Activated CD4-positive, alpha-beta T cell treated with anti-CD3 and anti-CD28 coated beads, Interleukin-2, Interleukin-6, amounts not matched to agents 100 ng/mL and 50 ng/mL, durations not matched to agents 16 hours and 8 hours (primary cell): Measurements from ENCODE around the gene SFRP4.

Experiments
- DNase-seq: peaks from one replicate; pipeline ENCODE4 v3.0.0-alpha.2; 2020

SFRP4 gene

DNA sequence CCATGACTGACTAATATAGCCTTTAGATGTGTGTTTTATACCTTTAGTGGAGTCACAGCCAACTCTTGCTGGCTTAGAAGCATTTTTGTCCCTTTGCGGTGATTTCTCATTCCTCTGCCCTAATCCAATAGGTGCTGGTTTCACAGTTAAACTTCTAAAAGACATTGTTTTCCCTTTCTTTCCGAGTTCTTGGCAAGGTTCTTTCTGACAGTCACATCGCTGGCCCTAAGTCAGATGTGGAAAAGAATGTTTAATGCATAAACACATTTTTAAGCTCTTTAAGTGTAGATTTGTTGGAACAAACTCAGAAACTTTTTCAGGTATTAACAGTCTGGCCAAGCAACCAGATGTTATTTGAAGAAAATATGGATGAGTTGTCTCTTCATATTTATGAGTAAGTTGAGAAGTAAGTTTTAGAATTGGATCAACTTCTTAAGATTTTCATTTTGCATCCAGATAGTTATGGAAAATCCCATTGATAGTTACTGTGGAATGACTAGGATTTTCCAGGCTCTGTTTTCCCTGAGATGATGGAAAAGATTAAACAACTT, 7.9 kb upstream of the SFRP4 start:
- no peak for DNase-seq

DNA sequence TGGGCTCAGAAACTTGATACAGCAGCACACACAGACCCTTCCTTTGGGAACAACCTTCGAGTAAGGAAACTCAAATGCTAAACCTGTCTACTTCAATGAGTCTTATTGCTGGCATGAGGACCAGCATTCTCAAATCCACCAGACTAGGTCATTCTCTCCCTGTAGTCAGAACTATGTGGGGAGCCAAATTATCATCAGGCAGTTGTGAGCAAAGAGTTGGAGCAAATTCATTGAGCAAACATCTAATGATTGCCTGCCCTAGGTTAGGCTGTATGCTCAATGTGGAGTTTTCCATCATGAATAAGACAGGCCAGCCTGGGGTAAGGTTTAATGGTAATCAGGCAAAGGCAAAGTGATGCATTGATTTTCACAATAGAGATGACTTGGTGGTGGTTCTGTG, 7.4 kb upstream of the SFRP4 start:
- DNase-seq: no peak

DNA sequence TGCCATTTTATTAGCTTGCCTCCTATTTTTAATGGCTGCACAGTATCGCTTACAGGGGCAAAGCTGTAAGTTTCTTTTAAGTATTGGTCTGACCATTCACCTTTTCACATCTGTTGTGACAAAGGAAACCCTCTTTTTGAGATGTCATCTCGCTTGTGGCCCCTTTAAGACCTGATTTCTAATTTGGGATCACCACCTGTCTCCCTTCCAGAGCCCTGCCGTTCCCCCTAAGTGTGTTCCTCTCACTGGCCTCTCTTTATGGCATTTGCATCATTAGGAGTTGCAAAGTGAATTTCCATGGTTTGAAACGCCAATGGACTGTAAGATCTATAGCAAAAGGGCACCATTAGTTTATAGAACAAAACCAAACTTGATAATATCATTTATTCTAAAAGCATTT, 5.3 kb upstream of the SFRP4 start:
- DNase-seq: no peak

DNA sequence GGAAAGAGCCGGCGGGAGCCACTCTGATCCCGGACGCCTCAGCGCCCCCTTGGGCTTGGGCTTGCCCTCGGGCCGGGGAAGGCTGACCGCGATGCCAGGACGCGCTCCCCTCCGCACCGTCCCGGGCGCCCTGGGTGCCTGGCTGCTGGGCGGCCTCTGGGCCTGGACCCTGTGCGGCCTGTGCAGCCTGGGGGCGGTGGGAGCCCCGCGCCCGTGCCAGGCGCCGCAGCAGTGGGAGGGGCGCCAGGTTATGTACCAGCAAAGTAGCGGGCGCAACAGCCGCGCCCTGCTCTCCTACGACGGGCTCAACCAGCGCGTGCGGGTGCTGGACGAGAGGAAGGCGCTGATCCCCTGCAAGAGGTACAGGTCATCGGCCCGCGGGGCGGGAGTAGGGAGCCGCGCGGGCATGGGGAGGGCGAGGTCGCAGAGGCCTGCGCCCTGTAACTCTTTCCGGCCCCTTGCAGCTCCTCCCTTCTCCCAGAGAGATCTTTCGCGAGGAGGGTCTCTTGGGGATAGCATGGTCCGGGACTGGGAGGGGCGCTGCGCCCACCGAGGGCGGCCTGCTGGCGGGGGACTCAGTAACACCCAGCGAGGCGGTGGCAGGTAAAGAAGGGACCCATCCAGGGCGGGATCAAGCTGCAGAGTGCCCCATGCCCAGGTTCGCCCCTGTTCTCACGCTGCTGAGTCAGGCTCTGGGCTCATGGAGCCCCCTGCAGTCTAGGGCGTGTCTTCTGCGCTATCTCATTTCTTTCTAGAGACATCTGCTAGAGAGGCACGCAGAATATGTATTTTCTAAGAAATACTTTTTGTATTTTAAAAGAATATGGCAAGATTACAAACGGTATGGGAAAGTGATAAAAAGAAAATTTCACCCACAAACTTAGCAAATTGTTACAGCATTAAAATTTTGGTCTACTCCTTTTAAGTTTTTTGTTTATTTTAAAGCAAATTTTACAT, 4.5 kb upstream of the SFRP4 start:
- peak; percentile 27 for DNase-seq

DNA sequence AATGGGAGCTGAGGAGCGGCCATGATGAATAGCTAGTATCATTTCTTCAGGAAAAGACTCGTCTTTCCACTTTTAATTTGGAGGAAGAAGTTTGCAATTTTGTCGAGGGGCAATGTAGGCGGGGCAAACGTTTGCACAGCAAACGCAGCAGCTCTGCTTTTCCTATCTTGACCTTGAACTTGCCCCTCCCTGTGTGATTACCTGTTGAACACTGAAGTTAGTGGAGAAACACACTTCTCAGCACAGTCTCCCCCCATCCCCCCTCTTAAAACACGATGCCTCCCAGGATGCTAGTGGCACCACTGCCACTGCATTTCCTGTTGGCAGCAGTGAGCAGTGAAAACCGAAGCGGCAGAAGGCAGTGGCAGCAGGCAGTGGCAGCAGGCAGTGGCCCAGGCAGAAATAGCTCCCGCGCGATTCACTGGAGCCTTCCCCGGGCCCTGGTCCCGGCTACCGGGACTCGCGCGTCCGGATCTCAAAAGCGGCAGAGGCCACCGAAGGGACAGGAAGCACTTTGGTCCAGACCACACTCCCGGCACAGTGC, 3.8 kb upstream of the SFRP4 start, which contains the start of gene EPDR1:
EPDR1 (plus strand) TSS at position 336 of the 544 bp plus-strand sequence. CDS start 300 bp downstream, outside the sequence.
- peak; percentile 69 for DNase-seq

DNA sequence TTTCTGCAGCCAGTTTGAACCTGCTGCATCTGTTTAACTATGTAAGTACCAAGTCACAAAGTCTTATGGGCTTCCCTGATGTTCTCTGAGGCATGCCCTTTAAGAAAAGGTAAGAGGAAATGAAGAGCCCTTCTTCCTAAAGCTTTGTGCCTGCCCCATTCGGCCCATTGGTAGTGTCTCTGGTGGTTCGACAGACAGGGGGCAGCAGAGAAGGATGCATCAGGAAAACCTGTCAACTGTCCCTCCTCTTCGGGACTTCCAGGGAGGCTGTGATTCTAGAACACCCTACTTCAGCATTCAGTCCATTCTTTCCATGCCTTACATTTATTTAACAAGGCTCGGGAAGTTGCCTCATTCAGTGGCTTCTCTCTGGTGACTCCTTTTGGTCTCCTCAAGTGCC, 1.9 kb upstream of the SFRP4 start:
- DNase-seq: no peak

DNA sequence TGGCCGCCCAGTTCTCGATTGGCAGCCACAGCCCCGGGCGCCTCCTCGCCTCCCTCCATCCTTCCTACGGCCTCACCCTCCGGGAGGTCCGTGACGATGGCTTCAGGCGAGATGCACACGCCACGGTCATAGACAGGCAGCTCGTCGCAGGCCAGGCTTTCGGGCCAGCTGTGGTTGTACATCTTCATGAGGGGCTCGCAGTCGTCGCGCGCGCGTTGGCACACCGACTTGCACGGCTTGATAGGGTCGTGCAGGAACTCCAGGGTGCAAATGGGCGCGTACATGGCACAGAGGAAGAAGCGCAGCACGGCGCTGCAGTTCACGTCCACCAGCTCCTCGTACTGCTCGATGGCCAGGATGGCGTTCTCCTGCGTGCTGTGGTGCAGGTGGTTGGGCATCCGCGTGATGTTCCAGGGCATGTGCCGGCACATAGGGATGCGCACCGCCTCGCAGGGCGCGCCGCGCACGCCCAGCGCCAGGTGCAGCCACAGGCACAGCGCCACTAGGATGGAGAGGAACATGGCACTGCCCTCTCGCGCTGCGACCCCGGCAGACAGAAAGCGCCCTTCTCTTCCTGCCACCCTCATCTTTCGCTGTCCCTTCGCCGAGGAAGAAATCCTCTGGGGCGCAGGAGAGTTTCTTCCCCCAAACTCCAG, 472 bp downstream of the SFRP4 start:
- no peak for DNase-seq

DNA sequence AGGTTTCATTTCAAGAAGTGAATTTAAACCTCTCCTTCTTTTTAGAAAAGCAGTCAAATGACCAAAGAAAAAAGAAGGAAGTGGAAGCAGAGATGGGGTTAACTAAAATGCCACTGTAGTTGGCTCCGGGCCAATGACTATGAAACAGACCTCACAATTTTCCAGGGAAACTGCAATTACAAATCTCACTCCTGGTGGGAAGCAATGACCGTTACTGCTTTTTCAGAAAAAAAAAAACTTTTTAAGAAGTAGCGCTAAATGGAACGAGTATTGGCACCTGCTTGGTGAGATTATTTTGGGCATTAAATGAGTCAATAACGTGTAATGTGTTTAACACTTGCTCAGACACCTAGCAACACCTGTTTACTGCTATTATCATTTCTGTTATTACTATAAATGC, 1.2 kb downstream of the SFRP4 start:
- DNase-seq: no peak

DNA sequence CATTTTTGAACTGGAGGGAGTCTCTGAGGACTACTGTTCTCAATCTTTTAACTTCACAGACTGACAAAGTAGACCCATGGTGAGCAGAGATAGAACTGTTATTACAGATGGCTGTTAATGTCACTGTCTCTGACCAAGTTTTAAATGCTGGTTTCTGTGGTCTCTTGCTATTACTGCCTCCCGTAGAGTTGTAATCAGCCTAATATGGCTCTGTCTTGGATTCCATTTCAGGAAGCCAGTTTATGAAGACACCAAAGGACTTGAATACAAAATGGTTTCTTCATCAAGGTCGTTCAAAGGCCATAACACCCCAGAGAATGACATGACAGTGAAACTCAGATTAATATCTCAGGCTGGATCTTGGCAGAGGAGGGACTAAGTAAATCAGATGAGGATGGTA, 3.9 kb downstream of the SFRP4 start:
- no peak for DNase-seq

DNA sequence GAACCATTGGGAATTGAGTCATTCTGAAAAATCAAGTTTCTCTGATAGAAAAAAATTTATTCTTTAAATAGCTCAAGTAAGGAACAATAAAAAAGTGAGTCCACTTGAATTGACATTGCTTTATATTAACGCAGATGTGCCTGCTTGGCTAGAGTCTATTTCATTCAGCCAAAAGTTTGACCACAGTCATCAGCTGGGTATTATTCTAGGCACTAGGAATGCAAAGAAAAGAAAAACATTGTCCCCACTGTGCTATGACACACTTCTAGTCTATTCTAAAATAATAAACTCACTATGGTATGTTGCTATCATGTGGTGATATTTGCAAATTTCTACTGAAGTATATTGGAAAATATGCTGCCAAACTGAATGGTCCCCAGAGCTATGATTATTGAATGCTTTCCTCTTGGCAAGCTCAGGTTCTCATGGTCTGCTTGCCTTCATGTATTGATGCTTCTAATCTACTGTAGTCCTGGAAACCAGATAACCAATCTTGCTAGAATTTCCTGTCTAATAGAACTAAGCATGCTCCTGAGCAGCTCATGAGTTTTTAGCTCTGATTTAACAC, 8.3 kb downstream of the SFRP4 start:
- no peak for DNase-seq

DNA sequence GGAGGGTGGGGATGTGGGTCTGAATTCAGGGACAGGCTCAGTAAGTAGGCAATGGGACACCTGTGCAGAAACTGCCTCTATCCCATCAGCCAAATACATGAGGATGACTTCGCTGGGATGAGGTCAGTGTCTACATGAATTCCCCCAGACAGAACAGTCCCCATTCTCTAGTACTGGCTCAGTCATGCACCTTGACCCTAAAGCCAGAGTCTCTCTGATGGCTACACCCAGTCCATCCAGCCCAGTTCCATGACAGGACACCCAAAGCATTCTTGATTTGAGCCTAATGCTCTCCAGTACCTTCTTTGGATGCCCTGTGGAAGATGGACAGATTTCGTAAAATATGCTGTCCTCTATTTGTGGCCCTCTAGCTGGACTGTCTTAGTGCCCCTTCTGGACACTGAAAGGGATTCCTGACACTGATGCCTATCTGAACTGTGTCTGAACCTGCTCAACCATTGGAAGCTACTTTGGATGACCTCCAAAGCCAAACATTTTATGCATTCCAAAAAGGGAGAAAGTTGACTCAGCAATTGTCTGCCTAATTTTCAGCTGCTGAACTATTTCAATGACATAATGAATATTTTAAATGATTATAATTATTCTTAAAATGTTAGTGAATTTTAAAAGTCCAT, 14.6 kb downstream of the SFRP4 start:
- no peak for DNase-seq

DNA sequence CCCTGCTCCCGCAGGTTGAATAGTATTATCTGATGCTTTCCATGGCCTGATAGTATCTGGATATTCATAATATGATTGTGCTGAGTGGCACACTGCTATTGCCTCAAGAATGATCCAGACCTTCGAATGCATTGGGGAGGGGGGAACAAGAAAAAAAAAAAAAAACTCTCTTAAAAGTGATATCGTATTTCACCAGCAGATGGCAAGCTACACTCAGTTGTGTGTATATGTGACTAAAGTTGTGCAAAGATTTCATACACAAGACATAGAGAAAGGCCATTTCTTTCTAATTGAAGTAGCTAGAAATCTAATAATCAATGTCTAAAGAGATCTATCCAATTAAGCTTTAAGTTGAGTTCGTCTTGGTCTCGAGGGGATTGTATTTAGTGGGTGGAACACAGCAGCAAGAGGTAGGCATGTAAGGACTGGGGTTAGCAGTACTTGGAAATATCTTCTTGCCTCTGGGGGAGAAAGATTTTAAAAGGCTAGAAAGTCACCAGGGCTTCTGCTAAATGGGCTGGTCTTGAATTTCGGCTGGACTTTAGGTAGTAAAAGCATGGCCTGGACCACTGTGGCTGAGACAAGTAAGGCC, 15.3 kb downstream of the SFRP4 start:
- peak; percentile 9 for DNase-seq

DNA sequence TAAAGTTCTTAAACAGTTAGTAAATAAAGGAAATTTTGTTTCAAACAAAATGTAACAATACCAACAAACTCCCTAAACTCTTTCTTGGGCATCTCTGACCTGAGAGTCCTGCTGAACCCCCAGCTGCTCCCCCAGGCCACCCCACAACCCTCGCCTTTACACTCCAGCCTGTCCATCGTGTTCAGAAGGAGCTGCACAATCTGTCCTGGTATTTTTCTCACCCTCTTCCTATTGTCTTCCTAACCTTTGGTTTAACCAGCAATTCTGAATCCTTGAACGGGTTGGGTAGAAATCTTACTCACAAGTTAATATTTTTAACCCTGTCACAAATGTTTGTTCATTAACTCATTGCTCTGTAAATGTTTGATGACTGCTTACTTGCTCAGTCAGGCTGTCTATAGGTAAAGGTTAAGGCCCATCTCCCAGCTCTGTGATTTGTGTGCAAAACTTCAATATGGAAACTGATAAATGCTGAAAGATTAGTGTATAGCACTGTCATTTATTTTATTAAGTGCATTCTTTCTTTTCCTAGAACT, 16.8 kb downstream of the SFRP4 start:
- no peak for DNase-seq

DNA sequence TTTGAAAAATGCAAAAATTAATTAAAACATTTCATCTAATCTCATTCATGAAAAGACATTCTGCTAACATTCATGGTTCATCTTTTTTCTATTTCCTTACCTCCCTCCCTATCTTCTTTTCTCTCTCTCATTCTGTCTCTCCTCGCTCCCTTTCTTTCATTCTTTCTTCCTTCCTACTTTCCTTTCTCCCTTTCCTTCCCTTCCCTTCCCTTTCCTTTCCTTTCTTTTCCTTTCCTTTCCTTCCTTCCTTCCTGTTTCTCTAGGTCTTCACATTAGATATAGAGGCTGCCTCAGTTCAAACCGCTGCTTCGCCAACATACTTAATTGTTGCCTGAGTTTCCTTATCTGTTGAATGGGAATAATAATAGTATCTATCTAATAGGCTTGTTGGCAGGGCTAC, 21.9 kb downstream of the SFRP4 start:
- DNase-seq: no peak

DNA sequence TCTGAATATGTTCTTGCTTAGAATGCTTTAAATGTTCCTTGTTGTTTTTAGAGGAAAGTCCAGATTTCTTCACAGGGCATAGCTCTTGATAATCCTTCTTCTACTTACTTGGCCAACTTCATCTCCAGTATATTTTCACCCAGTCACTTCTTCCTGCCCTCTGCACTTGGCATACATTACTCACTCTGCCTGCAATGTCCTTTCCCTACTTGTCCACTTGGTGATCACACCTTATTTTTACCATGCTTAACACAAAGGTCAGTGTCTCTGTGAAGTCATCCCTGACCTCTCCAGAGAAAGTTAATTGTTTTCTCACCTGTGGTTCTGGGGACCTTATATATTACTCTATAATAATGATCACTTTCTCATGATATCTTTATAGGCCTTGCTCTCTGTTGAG, 23.3 kb downstream of the SFRP4 start:
- no peak for DNase-seq

DNA sequence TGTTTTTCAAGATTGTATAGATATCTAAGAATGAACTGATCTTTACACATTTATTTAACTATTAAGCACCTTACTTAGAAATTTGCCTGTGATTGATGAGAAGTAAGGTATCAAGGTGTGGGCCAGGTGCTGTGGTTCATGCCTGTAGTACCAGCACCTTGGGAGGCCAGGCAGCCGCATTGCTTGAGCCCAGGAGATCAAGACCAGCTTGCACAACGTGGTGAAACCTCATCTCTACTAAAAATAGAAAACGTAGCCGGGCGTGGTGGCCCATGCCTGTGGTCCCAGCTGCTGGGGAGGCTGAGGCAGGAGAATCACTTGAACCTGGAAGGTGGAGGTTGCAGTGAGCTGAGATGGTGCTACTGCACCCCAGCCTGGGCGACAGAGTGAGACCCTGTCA, 34.5 kb downstream of the SFRP4 start:
- no peak for DNase-seq
